H1 (cell line): ENCODE results near the gene DSP. TPM values are rescaled to one million over a fixed set of nuclear protein-coding genes. Genes with fewer than 3 reads are reported as not detected.

Experiments
- CTCF ChIA-PET: fragments of 300-600 bp; sonication (Branson Sonifier 250); formaldehyde crosslinking; loops from one replicate; lab custom pipeline; 2021; ENCODE audit not compliant: partially characterized antibody; lab: Charles Lee
- POLR2A ChIA-PET: fragments of 300-600 bp; sonication (Branson Sonifier 250); formaldehyde crosslinking; loops from one replicate; lab custom pipeline; 2021; ENCODE audit warnings: inconsistent platforms; ENCODE audit not compliant: partially characterized antibody; lab: Charles Lee
- DNase-seq, 2 experiments: peaks; one replicate each; pipeline versions ENCODE4 v3.0.0 to v3.0.0-alpha.2; 2010 to 2022; ENCODE audit warnings: low spot score in 2 of 2, low read depth in 1 of 2, mixed read lengths in 1 of 2
- FAIRE-seq: peaks from 2 replicates; lab custom pipeline; 2011; peaks lifted over from hg19 to GRCh38; lab: Jason Lieb, UNC
- H2AFZ ChIP-seq: 2 replicates; pipeline ENCODE4 v1.8.1; 2012; ENCODE audit warnings: low read length, inconsistent platforms
- H2AK5ac ChIP-seq: 2 replicates; pipeline ENCODE4 v1.6.1; 2013; ENCODE audit warnings: low read depth, low read length
- H2BK120ac ChIP-seq: replicated peaks from 2 replicates; pipeline ENCODE3; 2013; ENCODE audit warnings: low read depth, low read length, inconsistent platforms
- H2BK12ac ChIP-seq: 2 replicates; pipeline ENCODE4 v1.6.1; 2013; ENCODE audit warnings: low read depth, low read length
- H2BK15ac ChIP-seq: 2 replicates; pipeline ENCODE4 v1.6.1; 2013; ENCODE audit warnings: low read length
- H2BK20ac ChIP-seq: 2 replicates; pipeline ENCODE4 v1.6.1; 2013; ENCODE audit warnings: low read length
- H2BK5ac ChIP-seq: 2 replicates; pipeline ENCODE4 v1.6.1; 2013; ENCODE audit warnings: low read depth, low read length
- H3K14ac ChIP-seq: 2 replicates; pipeline ENCODE4 v1.6.1; 2013; ENCODE audit warnings: inconsistent platforms; ENCODE audit not compliant: insufficient read length
- H3K18ac ChIP-seq: 2 replicates; pipeline ENCODE4 v1.6.1; 2013; ENCODE audit warnings: low read length; ENCODE audit errors: extremely low read depth
- H3K23ac ChIP-seq: 2 replicates; pipeline ENCODE4 v1.6.1; 2013; ENCODE audit warnings: inconsistent platforms; ENCODE audit not compliant: insufficient read length
- H3K23me2 ChIP-seq: 2 replicates; pipeline ENCODE4 v1.6.1; 2013; ENCODE audit warnings: low read depth, low read length
- H3K27ac ChIP-seq: 2 replicates; pipeline ENCODE4 v1.6.1; 2011; ENCODE audit warnings: low read depth, low read length, inconsistent platforms
- H3K27me3 ChIP-seq, 4 experiments: replicated peaks in 1 of 4; 1 replicate in 1 of 4; 2 replicates in 3 of 4; pipeline versions ENCODE4 v1.6.1 to v1.8.1; 2011 to 2013; ENCODE audit warnings: low read length in 3 of 4, mild to moderate bottlenecking in 3 of 4, inconsistent platforms in 2 of 4, mixed read lengths in 2 of 4, moderate library complexity in 1 of 4; ENCODE audit not compliant: control insufficient read depth in 3 of 4, insufficient read depth in 3 of 4; ENCODE audit errors: extremely low read depth in 1 of 4
- H3K36me3 ChIP-seq, 4 experiments: 2 replicates each; pipeline versions ENCODE4 v1.6.1 to v1.8.1; 2011 to 2013; ENCODE audit warnings: mild to moderate bottlenecking in 4 of 4, low read length in 3 of 4, moderate library complexity in 2 of 4, control low read depth in 1 of 4, inconsistent platforms in 1 of 4; ENCODE audit not compliant: insufficient read depth in 4 of 4, control insufficient read depth in 2 of 4
- H3K4ac ChIP-seq: replicated peaks from 2 replicates; pipeline ENCODE3; 2013; ENCODE audit warnings: low read length, low read depth, mixed read lengths, inconsistent platforms; ENCODE audit not compliant: insufficient read length
- H3K4me1 ChIP-seq, 4 experiments: replicated peaks in 1 of 4; 1 replicate in 1 of 4; 2 replicates in 3 of 4; pipeline versions ENCODE4 v1.6.1 to v1.8.1; 2011 to 2013; ENCODE audit warnings: low read length in 3 of 4, inconsistent platforms in 2 of 4, mixed read lengths in 1 of 4; ENCODE audit not compliant: insufficient read depth in 4 of 4, control insufficient read depth in 3 of 4
- H3K4me2 ChIP-seq, 2 experiments: 2 replicates each; pipeline versions ENCODE4 v1.6.1 to v1.8.1; 2011 to 2013; ENCODE audit warnings: low read depth in 2 of 2, low read length in 2 of 2, control low read depth in 1 of 2, inconsistent platforms in 1 of 2, mild to moderate bottlenecking in 1 of 2; ENCODE audit not compliant: insufficient read depth in 1 of 2
- H3K4me3 ChIP-seq, 4 experiments: fragments of 200-600, 300-600 bp in 1 of 4; sonication (generic), shearing (Covaris generic), sonication (Bioruptor Twin) in 1 of 4; 2 replicates each; pipeline versions ENCODE4 v1.5.1 to v1.8.1; 2011 to 2016; ENCODE audit warnings: low read length in 4 of 4, low read depth in 3 of 4, control low read depth in 2 of 4, inconsistent platforms in 2 of 4, mild to moderate bottlenecking in 2 of 4, mixed read lengths in 1 of 4, moderate library complexity in 1 of 4; ENCODE audit not compliant: insufficient read depth in 2 of 4; ENCODE audit errors: extremely low read depth in 1 of 4
- H3K56ac ChIP-seq: replicated peaks from 2 replicates; pipeline ENCODE3; 2013; ENCODE audit warnings: low read depth, mild to moderate bottlenecking, mixed read lengths, low read length, inconsistent platforms; ENCODE audit not compliant: insufficient read length
- H3K79me1 ChIP-seq: 2 replicates; pipeline ENCODE4 v1.6.1; 2013; ENCODE audit warnings: low read depth, low read length, control low read depth
- H3K79me2 ChIP-seq, 2 experiments: 2 replicates each; pipeline versions ENCODE4 v1.6.1 to v1.8.1; 2012 to 2013; ENCODE audit warnings: low read length in 2 of 2, mild to moderate bottlenecking in 2 of 2, inconsistent platforms in 1 of 2; ENCODE audit not compliant: insufficient read depth in 2 of 2, control insufficient read depth in 1 of 2
- H3K9ac ChIP-seq, 4 experiments: replicated peaks in 1 of 4; 1 replicate in 1 of 4; 2 replicates in 3 of 4; pipeline versions ENCODE4 v1.6.1 to v1.8.1; 2011 to 2013; ENCODE audit warnings: low read depth in 3 of 4, low read length in 3 of 4, control low read depth in 2 of 4, mild to moderate bottlenecking in 2 of 4, moderate library complexity in 2 of 4, inconsistent platforms in 1 of 4; ENCODE audit errors: extremely low read depth in 1 of 4
- H3K9me3 ChIP-seq, 2 experiments: 2 replicates each; pipeline versions ENCODE4 v1.6.1 to v1.8.1; 2012 to 2013; ENCODE audit warnings: mild to moderate bottlenecking in 2 of 2, moderate library complexity in 2 of 2, control low read depth in 1 of 2, inconsistent platforms in 1 of 2, low read depth in 1 of 2, low read length in 1 of 2, mixed read lengths in 1 of 2; ENCODE audit not compliant: insufficient read depth in 2 of 2
- H4K20me1 ChIP-seq, 2 experiments: replicated peaks in 1 of 2; 2 replicates each; pipeline versions ENCODE3 to v1.8.1; 2011 to 2013; ENCODE audit warnings: inconsistent platforms in 2 of 2, low read length in 2 of 2, mild to moderate bottlenecking in 1 of 2; ENCODE audit not compliant: insufficient read depth in 2 of 2, control insufficient read depth in 1 of 2
- H4K5ac ChIP-seq: 2 replicates; pipeline ENCODE4 v1.6.1; 2013; ENCODE audit warnings: low read length, low read depth, mixed read lengths, inconsistent platforms; ENCODE audit not compliant: insufficient read length
- H4K8ac ChIP-seq: 2 replicates; pipeline ENCODE4 v1.8.0; 2013; ENCODE audit warnings: mild to moderate bottlenecking, moderate library complexity, low read length, inconsistent platforms; ENCODE audit not compliant: insufficient read depth; ENCODE audit errors: extremely low read depth
- H4K91ac ChIP-seq: replicated peaks from 2 replicates; pipeline ENCODE3; 2013; ENCODE audit warnings: low read length, mixed read lengths, inconsistent platforms; ENCODE audit not compliant: insufficient read length
- CREB1 ChIP-seq: IDR thresholded peaks from 2 replicates; pipeline ENCODE4 v1.6.1; 2012; ENCODE audit warnings: inconsistent platforms
- JUN ChIP-seq: IDR thresholded peaks from 2 replicates; pipeline ENCODE4 v1.6.1; 2011; ENCODE audit warnings: low read depth, mild to moderate bottlenecking, improper control_type of control experiment, low read length
- RXRA ChIP-seq: IDR thresholded peaks from 2 replicates; pipeline ENCODE4 v1.6.1; 2011; ENCODE audit warnings: low read depth, mild to moderate bottlenecking, low read length, moderate library complexity; ENCODE audit not compliant: insufficient read depth
- WGBS, 2 experiments: shearing (Covaris generic) in 1 of 2; methylation state at CpG; one replicate each; pipeline versions ENCODE4 v1.1.6 to v1.1.7; 2013 to 2015; ENCODE audit warnings: low lambda C conversion rate in 2 of 2, mixed read lengths in 2 of 2, inconsistent platforms in 1 of 2, low coverage in 1 of 2, missing lambda C conversion rate in 1 of 2; ENCODE audit not compliant: insufficient replicate concordance in 2 of 2, insufficient coverage in 1 of 2, insufficient read length in 1 of 2; ENCODE audit errors: extremely low coverage in 1 of 2, missing lambda C conversion rate in 1 of 2; 5-methylcytosine and 5-hydroxymethylcytosine counted together
- polyA plus RNA-seq, 7 experiments: library from polyadenylated mRNA; depleted of rRNA in 3 of 7; stranded (reverse) in 5 of 7; unstranded in 2 of 7; fragments of >200 nt in 5 of 7; fragments of 200-250 nt in 2 of 7; gene quantifications; 1 replicate in 5 of 7; 2 replicates in 1 of 7; 4 replicates in 1 of 7; pipeline versions ENCODE4 v1.2.1 to v1.2.3, GENCODE V29; 2011 to 2013; ENCODE audit warnings: missing spikeins in 2 of 7, mixed read lengths in 2 of 7
- total RNA-seq: library from RNA; stranded (reverse); fragmentation: NEBNext Ultra II Directional; extraction: Animal tissue kit (Norgen Biotek cat#: 25700); gene quantifications from 2 replicates; pipeline ENCODE4 v1.2.1, GENCODE V29; 2021
- TF ChIP-seq, protein P1 (sequence below): IDR thresholded peaks from 2 replicates; pipeline ENCODE4 v1.6.1; 2011; ENCODE audit warnings: low read length, improper control_type of control experiment

Gene DSP
- total and polyA plus RNA-seq, 2 of the 8 experiments (the other 6 are each of a cell fraction or from before 2014, with no cell fraction given): 14.3 to 48.5 TPM

DNA sequence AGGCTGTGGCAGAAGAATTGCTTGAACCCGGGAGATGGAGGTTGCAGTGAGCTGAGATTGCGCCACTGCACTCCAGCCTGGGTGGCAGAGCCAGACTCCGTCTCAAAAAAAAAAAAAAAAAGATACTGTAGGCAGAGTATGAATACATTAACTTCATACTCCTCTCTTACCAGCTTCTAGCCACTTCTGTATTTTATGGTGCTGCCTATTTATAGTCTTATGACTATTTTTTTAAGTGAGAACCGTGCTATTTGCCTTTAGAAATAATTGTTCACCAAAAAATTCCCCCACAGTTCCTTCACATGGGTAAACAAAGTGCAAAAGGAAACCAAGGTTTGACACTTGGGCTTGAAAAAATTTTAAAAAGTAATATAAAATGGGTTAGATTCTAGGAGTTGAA lies 47.0 kb downstream of the DSP start:
- CTCF ChIA-PET: interaction anchor here (0.7 kb wide), 1 partner anchor 19 kb away, joined by 3 read pairs; no protein-coding TSS in a partner anchor
- Histone ChIP-seq H3K23me2 (peaks cover 9% of the 10 kb centered on the region), H3K9me3 (no peaks in the 10 kb centered on the region), H3K4me2 (no peak overlapping the region), H3K18ac (no peak overlapping the region), H3K79me2 (peaks cover 6 to 34% of the 10 kb centered on the region in 2 experiments), H4K5ac (no peak overlapping the region), H4K91ac (no peak overlapping the region), H3K9ac (no peak overlapping the region), H2BK12ac (no peak overlapping the region), H3K36me3 (peaks cover 0 to 19% (median 12%) of the 10 kb centered on the region in 4 experiments; a peak in 5 of 8 replicates), H2BK20ac (no peak overlapping the region), H4K20me1 (peaks cover 0 to 12% of the 10 kb centered on the region in 2 experiments), H3K23ac (no peak overlapping the region), H3K4me3 (no peak overlapping the region), H3K4ac (no peak overlapping the region), H3K27ac (no peak overlapping the region), H2AFZ (no peak overlapping the region), H3K14ac (no peak overlapping the region), H2BK15ac (no peak overlapping the region), H3K27me3 (no peaks in the 10 kb centered on the region), H3K56ac (no peak overlapping the region), H4K8ac (no peak overlapping the region), H3K79me1 (peaks cover 7% of the 10 kb centered on the region), H2BK5ac (no peak overlapping the region), H3K4me1 (peaks cover 0 to 10% (median 2%) of the 10 kb centered on the region in 4 experiments; a peak in 2 of 7 replicates), H2AK5ac (no peak overlapping the region), H2BK120ac (no peak overlapping the region)
- DNase-seq (no peak), FAIRE-seq (no peak)
- POLR2A ChIA-PET: no interaction called here
- TF ChIP-seq RXRA (no peak), JUN (no peak), CREB1 (no peak)
- TF ChIP-seq, protein P1, sequence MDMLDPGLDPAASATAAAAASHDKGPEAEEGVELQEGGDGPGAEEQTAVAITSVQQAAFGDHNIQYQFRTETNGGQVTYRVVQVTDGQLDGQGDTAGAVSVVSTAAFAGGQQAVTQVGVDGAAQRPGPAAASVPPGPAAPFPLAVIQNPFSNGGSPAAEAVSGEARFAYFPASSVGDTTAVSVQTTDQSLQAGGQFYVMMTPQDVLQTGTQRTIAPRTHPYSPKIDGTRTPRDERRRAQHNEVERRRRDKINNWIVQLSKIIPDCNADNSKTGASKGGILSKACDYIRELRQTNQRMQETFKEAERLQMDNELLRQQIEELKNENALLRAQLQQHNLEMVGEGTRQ: no peak
- WGBS, 2 experiments: 100% methylated on average over 3 of the region's 4 CpGs; no CpG with 5 or more reads in 1 of the 2 experiments
